Measurements from ENCODE around the gene PGRMC2.

PGRMC2 gene

DNA sequence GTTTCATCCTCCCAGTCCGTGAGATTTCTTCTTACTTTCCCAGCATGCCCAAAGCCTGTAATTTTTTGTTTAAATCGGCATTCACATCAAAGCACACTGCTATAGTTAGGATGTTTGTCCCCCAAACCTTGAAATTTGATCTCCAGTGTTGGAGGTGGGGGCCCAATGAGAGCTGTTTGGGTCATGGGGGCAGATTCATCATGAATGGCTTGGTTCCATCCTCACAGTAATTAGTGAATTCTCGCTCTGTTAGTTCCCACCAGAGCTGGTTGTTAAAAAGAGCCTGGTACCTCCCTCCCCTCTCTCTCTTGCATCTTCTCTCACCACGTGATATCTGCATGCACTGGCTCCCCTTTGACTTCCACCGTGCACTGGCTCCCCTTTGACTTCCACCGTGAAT lies 40.5 kb upstream of the PGRMC2 start:
- no peak for TF ChIP-seq ARNTL (CRISPR knock-in tag; IDR thresholded peaks at IDR 0.05; ENCODE audit: borderline replicate concordance, low read depth)
- TF ChIP-seq TOX (CRISPR knock-in tag; IDR thresholded peaks at IDR 0.05; ENCODE audit: borderline replicate concordance) = no peak
- TF ChIP-seq, protein P1, sequence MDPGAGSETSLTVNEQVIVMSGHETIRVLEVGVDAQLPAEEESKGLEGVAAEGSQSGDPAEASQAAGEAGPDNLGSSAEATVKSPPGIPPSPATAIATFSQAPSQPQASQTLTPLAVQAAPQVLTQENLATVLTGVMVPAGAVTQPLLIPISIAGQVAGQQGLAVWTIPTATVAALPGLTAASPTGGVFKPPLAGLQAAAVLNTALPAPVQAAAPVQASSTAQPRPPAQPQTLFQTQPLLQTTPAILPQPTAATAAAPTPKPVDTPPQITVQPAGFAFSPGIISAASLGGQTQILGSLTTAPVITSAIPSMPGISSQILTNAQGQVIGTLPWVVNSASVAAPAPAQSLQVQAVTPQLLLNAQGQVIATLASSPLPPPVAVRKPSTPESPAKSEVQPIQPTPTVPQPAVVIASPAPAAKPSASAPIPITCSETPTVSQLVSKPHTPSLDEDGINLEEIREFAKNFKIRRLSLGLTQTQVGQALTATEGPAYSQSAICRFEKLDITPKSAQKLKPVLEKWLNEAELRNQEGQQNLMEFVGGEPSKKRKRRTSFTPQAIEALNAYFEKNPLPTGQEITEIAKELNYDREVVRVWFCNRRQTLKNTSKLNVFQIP (CRISPR knock-in tag; IDR thresholded peaks at IDR 0.05; ENCODE audit: borderline replicate concordance, low read depth) = no peak
- TF ChIP-seq SNAI2 (CRISPR knock-in tag; IDR thresholded peaks at IDR 0.05) = no peak
- TF ChIP-seq ZNF8 (CRISPR knock-in tag; IDR thresholded peaks at IDR 0.05) = no peak
- TF ChIP-seq, protein P2, sequence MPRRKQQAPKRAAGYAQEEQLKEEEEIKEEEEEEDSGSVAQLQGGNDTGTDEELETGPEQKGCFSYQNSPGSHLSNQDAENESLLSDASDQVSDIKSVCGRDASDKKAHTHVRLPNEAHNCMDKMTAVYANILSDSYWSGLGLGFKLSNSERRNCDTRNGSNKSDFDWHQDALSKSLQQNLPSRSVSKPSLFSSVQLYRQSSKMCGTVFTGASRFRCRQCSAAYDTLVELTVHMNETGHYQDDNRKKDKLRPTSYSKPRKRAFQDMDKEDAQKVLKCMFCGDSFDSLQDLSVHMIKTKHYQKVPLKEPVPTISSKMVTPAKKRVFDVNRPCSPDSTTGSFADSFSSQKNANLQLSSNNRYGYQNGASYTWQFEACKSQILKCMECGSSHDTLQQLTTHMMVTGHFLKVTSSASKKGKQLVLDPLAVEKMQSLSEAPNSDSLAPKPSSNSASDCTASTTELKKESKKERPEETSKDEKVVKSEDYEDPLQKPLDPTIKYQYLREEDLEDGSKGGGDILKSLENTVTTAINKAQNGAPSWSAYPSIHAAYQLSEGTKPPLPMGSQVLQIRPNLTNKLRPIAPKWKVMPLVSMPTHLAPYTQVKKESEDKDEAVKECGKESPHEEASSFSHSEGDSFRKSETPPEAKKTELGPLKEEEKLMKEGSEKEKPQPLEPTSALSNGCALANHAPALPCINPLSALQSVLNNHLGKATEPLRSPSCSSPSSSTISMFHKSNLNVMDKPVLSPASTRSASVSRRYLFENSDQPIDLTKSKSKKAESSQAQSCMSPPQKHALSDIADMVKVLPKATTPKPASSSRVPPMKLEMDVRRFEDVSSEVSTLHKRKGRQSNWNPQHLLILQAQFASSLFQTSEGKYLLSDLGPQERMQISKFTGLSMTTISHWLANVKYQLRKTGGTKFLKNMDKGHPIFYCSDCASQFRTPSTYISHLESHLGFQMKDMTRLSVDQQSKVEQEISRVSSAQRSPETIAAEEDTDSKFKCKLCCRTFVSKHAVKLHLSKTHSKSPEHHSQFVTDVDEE (CRISPR knock-in tag; IDR thresholded peaks at IDR 0.05) = no peak
- no peak for TF ChIP-seq ZFP30 (CRISPR knock-in tag; IDR thresholded peaks at IDR 0.05)
- TF ChIP-seq ZC3H10 (CRISPR knock-in tag; IDR thresholded peaks at IDR 0.05) = no peak
- no peak for TF ChIP-seq ZNF565 (CRISPR knock-in tag; conservative IDR thresholded peaks at IDR 0.05; ENCODE audit: low read depth)
- TF ChIP-seq CSDC2 (CRISPR knock-in tag; IDR thresholded peaks at IDR 0.05) = no peak
- no peak for TF ChIP-seq GLIS3 (CRISPR knock-in tag; IDR thresholded peaks at IDR 0.05)
- TF ChIP-seq, protein P3, sequence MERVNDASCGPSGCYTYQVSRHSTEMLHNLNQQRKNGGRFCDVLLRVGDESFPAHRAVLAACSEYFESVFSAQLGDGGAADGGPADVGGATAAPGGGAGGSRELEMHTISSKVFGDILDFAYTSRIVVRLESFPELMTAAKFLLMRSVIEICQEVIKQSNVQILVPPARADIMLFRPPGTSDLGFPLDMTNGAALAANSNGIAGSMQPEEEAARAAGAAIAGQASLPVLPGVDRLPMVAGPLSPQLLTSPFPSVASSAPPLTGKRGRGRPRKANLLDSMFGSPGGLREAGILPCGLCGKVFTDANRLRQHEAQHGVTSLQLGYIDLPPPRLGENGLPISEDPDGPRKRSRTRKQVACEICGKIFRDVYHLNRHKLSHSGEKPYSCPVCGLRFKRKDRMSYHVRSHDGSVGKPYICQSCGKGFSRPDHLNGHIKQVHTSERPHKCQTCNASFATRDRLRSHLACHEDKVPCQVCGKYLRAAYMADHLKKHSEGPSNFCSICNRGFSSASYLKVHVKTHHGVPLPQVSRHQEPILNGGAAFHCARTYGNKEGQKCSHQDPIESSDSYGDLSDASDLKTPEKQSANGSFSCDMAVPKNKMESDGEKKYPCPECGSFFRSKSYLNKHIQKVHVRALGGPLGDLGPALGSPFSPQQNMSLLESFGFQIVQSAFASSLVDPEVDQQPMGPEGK (CRISPR knock-in tag; IDR thresholded peaks at IDR 0.05; ENCODE audit: borderline replicate concordance) = no peak
- TF ChIP-seq OSR1 (CRISPR knock-in tag; IDR thresholded peaks at IDR 0.05) = no peak
- TF ChIP-seq BACH2 (CRISPR knock-in tag; IDR thresholded peaks at IDR 0.05; ENCODE audit: borderline replicate concordance) = no peak
- no peak for ATAC-seq

DNA sequence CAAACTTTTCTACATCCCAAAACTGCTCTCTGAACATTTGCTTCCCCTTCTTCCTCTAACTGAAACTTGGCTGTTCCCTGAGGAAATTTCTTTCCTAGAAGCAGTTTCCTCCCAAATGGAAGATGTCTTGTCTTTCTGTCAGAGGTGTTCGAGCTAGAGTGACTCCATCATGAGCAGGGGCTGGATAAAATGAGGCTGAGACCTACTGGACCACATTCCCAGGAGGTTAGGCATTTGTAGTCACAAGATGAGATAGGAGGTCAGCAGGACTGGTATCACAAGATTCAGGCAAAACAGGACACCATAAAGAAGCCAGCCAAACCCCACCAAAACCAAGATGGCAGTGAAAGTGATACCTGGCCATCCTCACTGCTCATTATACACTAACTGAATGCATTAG lies 35.8 kb upstream of the PGRMC2 start:
- TF ChIP-seq ZC3H10 (CRISPR knock-in tag; IDR thresholded peaks at IDR 0.05) = no peak
- no peak for TF ChIP-seq TCF4 (CRISPR knock-in tag; IDR thresholded peaks at IDR 0.05; ENCODE audit: borderline replicate concordance)
- no peak for TF ChIP-seq RARB (CRISPR knock-in tag; IDR thresholded peaks at IDR 0.05)
- TF ChIP-seq ZNF70 (CRISPR knock-in tag; IDR thresholded peaks at IDR 0.05) = no peak
- no peak for TF ChIP-seq ESRRG (CRISPR knock-in tag; IDR thresholded peaks at IDR 0.05)
- no peak for TF ChIP-seq ZFP3 (CRISPR knock-in tag; IDR thresholded peaks at IDR 0.05)
- no peak for TF ChIP-seq ISL1 (CRISPR knock-in tag; IDR thresholded peaks at IDR 0.05)
- no peak for TF ChIP-seq ZNF8 (CRISPR knock-in tag; IDR thresholded peaks at IDR 0.05)
- TF ChIP-seq, protein P4, sequence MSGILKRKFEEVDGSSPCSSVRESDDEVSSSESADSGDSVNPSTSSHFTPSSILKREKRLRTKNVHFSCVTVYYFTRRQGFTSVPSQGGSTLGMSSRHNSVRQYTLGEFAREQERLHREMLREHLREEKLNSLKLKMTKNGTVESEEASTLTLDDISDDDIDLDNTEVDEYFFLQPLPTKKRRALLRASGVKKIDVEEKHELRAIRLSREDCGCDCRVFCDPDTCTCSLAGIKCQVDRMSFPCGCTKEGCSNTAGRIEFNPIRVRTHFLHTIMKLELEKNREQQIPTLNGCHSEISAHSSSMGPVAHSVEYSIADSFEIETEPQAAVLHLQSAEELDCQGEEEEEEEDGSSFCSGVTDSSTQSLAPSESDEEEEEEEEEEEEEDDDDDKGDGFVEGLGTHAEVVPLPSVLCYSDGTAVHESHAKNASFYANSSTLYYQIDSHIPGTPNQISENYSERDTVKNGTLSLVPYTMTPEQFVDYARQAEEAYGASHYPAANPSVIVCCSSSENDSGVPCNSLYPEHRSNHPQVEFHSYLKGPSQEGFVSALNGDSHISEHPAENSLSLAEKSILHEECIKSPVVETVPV (CRISPR knock-in tag; IDR thresholded peaks at IDR 0.05) = no peak
- TF ChIP-seq, protein P1 (CRISPR knock-in tag; IDR thresholded peaks at IDR 0.05; ENCODE audit: borderline replicate concordance, low read depth) = no peak
- no peak for TF ChIP-seq SNAI2 (CRISPR knock-in tag; IDR thresholded peaks at IDR 0.05)
- no peak for TF ChIP-seq TOX (CRISPR knock-in tag; IDR thresholded peaks at IDR 0.05; ENCODE audit: borderline replicate concordance)
- TF ChIP-seq ZNF565 (CRISPR knock-in tag; conservative IDR thresholded peaks at IDR 0.05; ENCODE audit: low read depth) = no peak
- peak; percentile 10; the same call in 1 of the 3 replicates for ATAC-seq

DNA sequence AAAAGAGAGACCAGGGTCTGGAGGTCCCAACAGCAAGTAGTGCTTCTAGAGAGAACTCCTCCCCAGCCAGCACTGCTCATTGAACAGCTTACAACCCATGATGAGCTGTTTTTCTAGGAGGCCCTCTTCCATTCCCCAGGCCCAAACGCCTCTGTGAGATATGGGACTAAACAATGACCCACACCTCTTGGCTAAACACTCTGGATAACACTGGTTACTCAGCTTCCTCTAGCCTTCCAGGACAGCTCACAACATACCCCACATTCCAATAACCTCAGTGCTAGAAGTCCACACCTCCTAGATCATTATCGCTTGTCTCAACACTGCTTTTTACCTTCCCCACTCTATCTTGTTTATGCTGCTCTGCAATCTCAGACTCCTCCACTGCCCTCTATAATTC lies 35.4 kb upstream of the PGRMC2 start:
- peak; percentile 93 for ATAC-seq
- no peak for TF ChIP-seq ZFP3 (CRISPR knock-in tag; IDR thresholded peaks at IDR 0.05)
- no peak for TF ChIP-seq BACH2 (CRISPR knock-in tag; IDR thresholded peaks at IDR 0.05; ENCODE audit: borderline replicate concordance)
- TF ChIP-seq ZNF70 (CRISPR knock-in tag; IDR thresholded peaks at IDR 0.05) = no peak
- no peak for TF ChIP-seq ZC3H10 (CRISPR knock-in tag; IDR thresholded peaks at IDR 0.05)
- TF ChIP-seq PPARA (CRISPR knock-in tag; IDR thresholded peaks at IDR 0.05; ENCODE audit: borderline replicate concordance) = no peak
- TF ChIP-seq OSR1 (CRISPR knock-in tag; IDR thresholded peaks at IDR 0.05) = no peak
- no peak for TF ChIP-seq ZNF565 (CRISPR knock-in tag; conservative IDR thresholded peaks at IDR 0.05; ENCODE audit: low read depth)
- TF ChIP-seq ZFP30 (CRISPR knock-in tag; IDR thresholded peaks at IDR 0.05) = no peak
- TF ChIP-seq ARNTL (CRISPR knock-in tag; IDR thresholded peaks at IDR 0.05; ENCODE audit: borderline replicate concordance, low read depth) = no peak
- TF ChIP-seq TOX (CRISPR knock-in tag; IDR thresholded peaks at IDR 0.05; ENCODE audit: borderline replicate concordance) = no peak
- TF ChIP-seq, protein P4 (CRISPR knock-in tag; IDR thresholded peaks at IDR 0.05) = no peak
- no peak for TF ChIP-seq TCF4 (CRISPR knock-in tag; IDR thresholded peaks at IDR 0.05; ENCODE audit: borderline replicate concordance)
- TF ChIP-seq CSDC2 (CRISPR knock-in tag; IDR thresholded peaks at IDR 0.05) = no peak
- TF ChIP-seq ZNF8 (CRISPR knock-in tag; IDR thresholded peaks at IDR 0.05) = no peak
- no peak for TF ChIP-seq ESRRG (CRISPR knock-in tag; IDR thresholded peaks at IDR 0.05)
- no peak for TF ChIP-seq ISL1 (CRISPR knock-in tag; IDR thresholded peaks at IDR 0.05)
- TF ChIP-seq, protein P3 (CRISPR knock-in tag; IDR thresholded peaks at IDR 0.05; ENCODE audit: borderline replicate concordance) = no peak
